GM11168 (cell line): ENCODE results near the gene MKRN2.
"Not testable (repeated sequence)": the region's sequence is repeated elsewhere in the genome, so short reads cannot be mapped to it uniquely, and the experiment has no call there.

Experiments
- in situ Hi-C: fragments of 300-500 bp; cut with MboI; formaldehyde crosslinking; loops from one replicate; pipeline ENCODE4 v1.12.0; 2022; ENCODE audit warnings: low sequenced_read_pairs; ENCODE audit not compliant: unreplicated experiment

The MKRN2 gene, protein sequence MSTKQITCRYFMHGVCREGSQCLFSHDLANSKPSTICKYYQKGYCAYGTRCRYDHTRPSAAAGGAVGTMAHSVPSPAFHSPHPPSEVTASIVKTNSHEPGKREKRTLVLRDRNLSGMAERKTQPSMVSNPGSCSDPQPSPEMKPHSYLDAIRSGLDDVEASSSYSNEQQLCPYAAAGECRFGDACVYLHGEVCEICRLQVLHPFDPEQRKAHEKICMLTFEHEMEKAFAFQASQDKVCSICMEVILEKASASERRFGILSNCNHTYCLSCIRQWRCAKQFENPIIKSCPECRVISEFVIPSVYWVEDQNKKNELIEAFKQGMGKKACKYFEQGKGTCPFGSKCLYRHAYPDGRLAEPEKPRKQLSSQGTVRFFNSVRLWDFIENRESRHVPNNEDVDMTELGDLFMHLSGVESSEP

DNA sequence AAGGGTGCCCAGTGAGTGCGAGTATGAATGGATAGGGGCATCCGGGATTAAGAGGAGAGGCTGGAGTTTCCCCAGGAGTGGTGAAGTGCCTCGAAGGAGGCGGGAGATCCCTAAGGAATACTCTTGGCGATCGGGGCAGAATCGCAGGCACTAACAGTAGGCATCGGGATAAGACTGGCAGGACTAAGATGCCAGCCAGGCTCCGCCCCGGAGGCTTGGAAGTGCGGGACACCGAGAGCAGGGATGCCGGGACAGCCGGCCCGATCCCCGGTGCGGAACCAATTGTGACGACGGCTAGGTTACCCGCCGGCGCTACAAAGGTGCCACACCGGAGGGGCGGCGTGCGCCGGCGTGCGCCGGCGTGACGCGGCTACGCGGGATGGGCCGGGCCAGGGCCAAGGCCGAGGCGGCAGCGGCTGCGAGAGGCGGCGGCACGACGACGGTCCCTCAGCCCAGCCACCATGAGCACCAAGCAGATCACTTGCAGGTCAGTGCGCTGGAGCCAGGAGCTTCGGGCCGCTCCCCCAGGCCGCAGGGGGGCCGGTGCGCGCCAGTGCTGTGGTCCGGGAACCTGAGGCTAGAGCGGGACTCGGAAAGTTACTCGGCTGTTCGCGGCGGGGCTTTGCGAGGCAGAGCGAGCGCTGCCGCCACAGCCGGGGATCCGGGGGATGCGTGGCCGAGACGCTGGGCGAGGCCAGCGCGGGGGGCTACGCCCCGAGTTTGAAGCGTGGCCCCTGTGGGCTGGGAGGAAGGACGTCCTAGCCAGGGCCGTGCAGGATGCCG lies at the start of gene MKRN2:
Gene MKRN2, plus strand, starts transcription at position 398 of the 783 bp plus-strand sequence. Its CDS starts 64 bp downstream, at position 462.
- in situ Hi-C loops: no loop called here

DNA sequence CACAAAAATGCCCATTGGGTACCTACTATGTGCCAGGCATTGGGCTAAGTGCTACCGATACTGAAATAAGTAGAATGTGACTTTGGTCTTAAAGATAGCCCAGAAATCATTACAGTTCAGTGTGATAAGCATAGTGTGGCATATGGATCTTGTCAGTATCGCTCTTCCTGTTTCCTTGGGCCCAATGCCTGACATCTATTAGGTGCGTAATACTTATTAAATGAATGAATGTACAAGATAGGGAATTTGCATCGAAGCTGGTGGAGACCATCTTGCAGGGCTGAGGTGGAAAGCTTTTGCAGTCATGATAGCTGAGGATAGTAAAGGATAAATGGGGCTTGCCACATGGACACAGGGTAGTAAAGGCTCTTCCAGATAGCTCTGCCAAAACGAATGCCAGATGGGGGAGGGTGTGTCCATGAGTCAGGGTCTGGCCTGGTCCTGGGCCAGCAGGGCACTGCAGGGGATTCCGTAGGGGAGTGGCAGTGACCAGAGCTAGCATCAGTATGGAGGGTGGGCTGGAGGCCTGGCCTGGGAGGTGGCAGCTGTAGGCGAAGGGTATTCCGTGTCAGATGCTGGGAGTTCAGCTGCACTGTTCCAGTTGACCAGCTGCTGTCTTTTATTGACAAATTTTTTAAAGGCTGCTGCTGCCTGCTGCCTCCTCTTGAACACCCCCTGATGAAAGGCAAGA lies 49.2 kb upstream of the MKRN2 start:
- in situ Hi-C loops: no loop called here

DNA sequence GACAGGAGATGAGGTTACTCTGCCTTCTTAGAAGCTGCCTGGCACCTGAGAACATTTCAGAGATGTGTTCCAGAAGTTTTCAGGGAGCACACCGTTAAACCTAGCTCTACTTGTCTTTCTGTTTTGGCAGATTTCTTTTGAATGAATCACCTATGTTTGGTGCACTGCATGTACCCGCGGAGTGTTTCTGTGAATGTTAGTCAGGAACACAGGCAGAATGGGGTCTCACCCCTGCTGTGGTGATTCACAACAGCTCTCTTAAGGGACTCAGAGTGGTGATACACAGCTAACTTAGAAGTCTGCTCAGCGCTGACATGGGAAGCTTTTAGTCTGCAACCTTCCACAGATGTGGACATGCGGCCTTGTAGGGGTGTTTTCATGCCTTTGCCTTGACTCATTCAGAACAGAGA lies 48.6 kb upstream of the MKRN2 start:
- in situ Hi-C loops: no loop called here

DNA sequence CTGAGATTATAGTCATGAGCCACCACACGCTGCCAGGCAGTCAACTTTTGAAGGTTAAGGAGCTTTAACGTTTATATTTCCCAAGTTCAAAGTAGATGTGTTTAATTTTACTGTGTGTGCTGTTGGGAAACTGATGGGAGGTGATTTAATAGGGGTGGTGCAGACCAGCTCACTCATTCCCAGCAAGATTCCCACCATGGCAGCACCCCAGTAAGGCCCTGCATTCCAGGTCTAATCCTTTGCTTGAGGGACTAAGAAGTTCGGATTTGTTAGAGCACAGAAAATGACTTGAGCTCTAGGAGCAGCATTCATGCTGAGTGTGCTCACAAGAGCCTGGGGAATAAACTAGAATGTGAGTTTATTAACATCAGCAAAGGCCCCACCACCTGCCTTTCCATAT lies 47.4 kb upstream of the MKRN2 start:
- in situ Hi-C loops: no loop called here

DNA sequence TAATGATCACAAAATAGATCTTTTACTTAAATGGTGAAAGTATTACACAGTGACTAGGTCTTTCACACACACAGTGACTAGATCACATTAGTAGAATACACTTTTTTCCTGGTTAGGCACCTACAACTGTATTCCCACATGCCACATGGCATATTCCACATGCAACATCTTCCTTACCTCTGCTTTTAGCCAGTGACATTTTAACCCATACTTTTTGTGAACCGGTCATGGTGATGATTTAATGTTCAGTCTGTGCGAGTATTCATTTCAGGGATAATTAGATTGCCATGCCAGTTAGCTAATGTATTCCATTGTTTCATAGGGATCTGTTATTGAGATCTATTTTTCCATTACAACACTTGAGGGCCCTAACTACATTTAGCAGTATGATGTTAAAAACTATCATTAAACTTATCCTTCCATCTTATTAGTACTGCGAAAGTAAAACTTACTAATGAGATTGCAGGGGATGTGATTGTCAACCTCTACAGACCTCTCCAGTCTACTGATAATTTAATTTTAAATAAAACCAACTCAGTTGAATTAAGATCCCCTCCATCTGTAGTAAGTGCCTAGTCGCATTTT lies 44.3 kb upstream of the MKRN2 start:
- in situ Hi-C loops: no loop called here

DNA sequence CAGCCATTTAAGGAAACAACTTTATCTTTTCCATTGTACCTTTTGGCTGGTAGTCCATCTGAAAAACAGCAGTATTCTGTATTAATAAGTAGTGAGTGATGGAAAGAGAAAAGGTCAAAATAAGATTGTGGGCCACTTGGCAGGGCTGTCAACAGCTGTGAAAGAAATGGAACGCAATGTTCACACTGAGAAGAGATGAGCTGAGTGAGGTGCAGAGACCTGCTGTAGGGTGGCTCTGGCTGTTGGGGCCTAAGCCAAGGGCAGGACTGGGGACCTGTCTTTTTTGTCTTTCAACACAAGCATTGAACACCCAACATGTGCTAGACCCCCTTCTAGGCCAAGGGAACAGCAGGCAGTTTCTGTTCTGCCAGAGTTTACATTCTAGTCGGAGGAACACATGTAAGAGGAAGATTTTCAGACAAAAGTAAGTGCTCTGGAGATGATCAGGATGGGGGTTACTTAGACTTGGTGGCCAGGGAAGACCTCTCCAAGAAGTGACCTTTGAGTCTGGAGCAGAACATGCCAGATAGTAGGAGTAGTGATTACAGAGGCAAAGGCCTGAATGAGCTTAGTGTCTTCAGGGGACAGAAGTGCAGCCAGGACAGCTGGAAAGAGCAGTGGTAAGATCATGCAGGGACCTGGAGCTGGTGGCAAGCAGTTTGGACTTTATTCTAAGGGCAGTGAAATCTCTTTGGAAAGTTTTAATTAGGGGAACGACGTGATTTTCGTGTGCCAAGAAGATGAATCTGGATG lies 43.0 kb upstream of the MKRN2 start:
- in situ Hi-C loops: no loop called here

DNA sequence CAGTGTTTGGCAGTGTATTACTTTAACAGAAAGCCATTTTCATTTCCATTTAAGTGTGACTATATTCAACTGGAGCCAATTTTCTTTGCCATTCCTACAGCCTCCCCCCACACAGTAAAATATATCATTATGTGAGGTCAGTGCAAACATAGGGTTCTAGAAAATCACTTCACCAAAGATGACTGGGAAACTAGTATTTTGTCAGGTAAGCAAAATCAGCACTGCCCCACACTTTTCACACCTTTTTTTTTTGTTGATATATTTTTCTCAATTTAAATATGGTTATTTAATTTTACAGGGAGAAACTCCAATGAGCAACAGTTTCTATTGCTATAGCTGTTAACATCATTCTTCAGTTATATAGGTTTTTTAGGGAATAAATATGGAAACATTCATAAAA lies 41.3 kb upstream of the MKRN2 start:
- in situ Hi-C loops: no loop called here

DNA sequence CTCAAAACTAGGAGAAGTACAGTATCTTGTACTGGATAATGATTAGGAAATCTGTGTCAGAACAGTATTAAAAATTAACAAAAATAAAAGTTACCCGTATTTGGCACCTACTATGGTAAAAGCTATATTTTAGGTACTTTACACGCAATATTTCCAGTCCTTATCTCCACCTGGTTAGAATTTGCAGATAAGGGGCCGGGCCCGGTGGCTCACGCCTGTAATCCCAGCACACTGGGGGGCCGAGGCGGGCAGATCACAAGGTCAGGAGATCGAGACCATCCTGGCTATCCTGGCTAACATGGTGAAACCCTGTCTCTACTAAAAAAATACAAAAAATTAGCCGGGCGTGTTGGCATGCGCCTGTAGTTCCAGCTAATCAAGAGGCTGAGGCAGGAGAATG lies 40.0 kb upstream of the MKRN2 start:
- in situ Hi-C loops: no loop called here

DNA sequence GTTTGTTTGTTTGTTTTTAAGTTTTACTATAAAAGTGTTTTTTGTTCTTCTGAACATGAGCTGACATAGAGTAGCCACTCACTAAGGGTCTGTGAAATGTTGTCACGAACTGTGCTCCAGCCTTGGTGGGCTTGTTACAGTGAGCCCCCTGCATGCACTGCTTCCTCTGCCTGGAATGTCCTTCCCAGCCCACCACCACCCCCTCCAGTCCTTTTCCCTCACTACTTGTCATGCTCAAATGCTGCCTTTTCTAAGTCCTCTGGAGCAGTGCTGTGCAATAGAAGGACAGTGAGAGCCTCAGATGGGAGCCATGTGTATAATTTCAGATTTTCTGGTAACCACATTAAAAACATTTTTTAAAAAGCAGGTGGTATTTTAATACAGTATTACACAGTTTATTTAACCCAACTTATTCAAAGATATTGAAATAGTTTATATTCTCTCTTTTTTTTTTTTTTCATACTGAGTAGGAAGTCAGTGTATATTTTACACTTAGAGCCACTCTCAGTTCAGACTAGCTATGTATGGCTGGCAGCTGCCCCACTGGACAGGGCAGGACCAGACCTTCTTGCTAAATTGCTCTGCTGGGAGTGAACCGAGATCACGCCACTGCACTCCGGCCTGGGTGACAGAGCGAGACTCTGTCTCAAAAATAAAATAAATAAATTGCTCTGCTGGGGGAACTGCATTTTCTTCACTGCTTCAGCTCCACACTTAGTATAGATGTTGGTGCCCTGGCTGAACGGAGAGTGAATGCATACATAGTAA lies 38.4 kb upstream of the MKRN2 start:
- in situ Hi-C loops: no loop called here

DNA sequence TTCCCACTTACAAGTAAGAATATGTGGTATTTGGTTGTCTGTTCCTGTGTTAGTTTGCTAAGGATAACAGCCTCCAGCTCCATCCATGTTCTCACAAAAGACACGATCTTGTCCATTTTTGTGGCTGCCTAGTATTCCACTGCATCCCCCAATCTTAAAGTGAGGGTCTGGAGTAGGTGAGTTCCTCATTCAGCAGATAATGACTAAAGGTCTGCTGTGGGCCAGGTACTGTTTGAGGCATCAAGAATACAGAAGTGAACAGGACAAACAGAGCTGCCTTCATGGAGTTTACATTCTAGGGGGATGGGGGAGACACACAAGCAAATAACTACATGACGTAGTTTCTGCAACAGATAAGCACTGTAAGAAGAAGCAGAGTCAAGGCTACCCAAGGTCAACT lies 35.9 kb upstream of the MKRN2 start:
- in situ Hi-C loops: no loop called here

DNA sequence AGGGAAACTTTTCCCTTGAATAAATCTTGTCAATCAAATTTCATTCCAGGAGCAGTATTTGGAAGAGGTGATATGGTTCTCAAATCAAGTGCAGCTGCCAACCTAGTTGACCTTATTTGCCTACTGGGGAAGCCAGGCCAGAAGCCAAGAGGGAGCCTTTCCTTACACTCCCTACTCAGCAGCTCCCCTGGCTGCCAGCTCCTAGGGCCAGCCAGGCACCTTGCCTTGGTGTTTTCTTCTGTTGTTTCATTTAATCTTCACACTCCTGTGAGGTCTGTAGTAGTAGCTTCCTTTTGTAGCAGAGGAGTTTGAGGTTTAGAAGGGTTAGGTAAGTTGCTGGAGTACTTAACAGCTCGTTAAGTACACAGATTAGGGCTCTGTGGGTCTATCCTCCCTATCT lies 34.2 kb upstream of the MKRN2 start:
- in situ Hi-C loops: no loop called here

DNA sequence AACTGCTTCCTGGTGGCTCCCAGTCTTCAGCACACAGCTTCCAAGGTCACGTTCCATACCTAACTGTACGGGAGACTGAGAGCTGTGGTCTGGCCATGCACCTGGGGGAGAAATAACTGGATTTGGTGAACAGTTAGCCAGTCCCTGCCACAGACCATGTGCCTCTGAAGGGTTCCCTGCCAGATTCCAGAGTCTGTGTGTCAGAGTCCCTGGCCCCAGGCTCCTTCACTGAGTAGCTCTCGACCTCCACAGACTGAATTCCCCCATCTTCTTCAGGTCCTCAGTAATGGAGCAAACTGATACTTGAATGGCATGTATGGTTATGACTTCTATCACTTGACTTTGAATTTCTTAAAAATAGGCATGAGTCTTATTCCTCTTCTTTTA lies 29.1 kb upstream of the MKRN2 start:
- in situ Hi-C loops: no loop called here

DNA sequence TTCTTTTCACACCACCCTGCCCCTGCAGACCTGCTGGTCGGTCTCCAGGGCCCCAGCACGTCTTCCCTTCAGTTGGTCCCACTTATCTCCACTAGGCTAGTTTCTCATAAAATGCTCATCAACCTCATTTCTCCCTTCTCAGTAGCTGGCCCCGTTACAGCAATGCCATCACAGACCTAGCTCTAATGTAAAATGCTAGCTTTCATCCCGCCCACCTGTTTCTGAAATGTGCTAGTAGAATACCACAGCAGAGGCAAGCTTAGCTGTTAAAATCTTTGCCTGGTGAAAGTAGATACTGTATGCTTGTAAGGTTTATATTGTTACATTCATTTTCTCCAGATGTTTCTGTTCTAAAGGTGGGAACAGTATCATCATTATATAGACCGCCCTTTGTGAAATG lies 24.7 kb upstream of the MKRN2 start:
- in situ Hi-C loops: no loop called here

DNA sequence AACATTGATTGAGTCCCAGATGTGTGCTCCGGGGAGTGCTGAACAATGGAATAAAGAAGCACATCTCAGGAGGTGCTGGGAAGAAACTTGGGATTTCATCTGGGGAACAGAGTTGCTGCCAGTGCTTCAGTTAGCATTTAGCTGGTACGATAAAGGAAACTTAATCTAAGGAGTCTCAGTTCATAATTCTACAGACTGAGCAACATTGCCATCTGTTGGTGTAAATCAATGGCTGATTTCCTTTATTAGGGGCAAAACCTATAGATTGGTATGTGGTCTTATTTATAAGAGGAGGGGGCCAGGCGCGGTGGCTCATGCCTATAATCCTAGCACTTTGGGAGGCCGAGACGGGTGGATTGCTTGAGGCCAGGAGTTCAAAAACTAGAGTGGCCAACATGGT lies 20.5 kb upstream of the MKRN2 start:
- in situ Hi-C loops: no loop called here

DNA sequence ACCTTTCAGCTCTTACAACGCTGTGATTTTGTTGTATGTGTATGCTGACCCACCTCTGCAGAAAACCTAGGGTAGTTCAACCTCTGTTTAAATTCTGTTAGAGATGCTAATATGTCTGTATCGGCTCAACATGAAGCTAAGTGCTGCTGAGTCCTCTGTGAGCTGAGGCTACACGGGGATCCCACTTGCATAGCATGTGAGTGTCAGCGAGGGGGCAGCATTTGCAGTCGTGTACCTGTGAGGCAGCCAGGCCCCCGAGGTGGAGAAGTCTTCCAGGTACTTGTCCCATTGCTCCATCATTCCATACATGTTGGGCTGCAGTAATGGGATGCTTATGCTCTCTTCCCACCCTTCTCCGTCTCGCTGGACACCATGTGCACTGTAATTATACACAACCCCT lies 15.3 kb upstream of the MKRN2 start:
- in situ Hi-C loops: no loop called here

DNA sequence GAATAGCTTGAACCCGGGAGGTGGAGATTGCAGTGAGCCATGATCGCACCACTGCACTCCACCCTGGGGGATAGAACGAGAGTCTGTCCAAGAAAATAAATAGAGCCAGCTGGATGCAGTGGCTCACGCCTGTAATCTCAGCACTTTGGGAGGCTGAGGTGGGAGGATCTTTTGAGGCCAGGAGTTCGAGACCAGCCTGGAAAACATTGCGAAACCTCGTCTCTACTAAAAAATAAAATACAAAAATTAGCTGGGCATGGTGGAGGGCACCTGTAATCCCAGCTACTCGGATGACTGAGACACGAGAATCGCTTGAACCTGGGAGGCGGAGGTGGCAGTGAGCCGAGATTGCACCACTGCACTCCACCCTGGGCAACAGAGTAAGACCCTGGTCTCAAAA lies 13.4 kb upstream of the MKRN2 start:
- in situ Hi-C loops: not testable (repeated sequence)

DNA sequence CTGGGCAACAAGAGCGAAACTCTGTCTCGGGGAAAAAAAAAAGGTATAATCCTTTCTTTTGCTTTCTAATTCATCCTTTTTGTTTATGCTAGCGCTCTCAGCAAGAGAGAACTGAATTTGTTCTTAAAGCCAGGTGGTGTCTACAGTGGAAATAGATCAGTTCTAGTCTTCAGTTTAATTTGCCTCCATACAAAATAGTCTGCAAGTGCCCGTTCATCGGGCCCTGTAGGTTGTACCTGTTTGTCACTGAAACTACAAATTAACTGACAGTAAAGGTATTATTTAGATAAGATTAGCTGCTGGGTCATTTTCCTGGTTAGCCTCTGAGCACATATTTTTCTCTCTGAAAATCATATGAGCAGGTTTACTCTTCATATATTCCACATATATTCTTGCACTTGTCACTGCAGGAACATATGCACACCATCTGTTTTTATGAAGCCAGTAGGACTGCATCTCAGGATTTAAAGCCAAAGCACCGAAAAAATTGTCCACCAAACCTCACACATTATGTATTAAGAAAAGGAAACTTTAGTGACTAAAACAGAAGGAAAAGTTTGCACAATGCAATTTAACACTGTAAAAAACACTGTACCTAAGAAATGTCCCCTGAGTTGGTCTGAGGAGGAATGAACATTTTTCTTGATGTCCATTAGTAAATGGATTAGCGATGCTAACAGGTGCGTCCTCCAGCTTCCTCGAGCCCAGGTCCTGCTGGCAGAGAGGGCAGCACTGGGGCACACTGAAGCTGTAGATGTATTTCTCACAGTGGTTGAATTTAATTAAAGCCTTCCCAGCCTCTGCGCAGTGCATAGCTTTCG lies 12.0 kb upstream of the MKRN2 start:
- in situ Hi-C loops: no loop called here

DNA sequence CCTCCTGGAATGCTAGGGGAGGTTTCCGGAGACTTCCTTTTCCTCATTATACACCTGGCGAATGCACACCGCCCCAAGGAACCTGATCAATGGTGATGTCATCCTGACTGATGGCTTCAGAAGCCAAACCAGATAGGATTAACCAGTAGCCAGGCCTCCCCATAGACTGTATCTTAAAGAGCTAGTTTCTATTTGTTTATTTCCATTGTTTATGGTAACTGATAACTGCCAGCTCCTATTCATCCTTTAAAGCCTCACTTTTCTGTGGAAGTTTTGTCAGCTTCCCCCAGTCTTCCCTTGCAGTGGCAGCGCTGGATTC lies 11.5 kb upstream of the MKRN2 start, which contains the start of gene MKRN2OS:
Gene MKRN2OS, minus strand, starts transcription at position 27 of the 319 bp plus-strand sequence. CDS start 35 bp downstream, outside the sequence.
- in situ Hi-C loops: no loop called here
